Measurements from ENCODE around the gene KRTAP10-6. TPM values are rescaled to one million over a fixed set of nuclear protein-coding genes. Genes with fewer than 3 reads are reported as not detected.
"Not testable (repeated sequence)": the region's sequence is repeated elsewhere in the genome, so short reads cannot be mapped to it uniquely, and the experiment has no call there.

The KRTAP10-6 gene
- total RNA-seq, 1 donor from 2014 or later: not detected

- no peak for DNase-seq (ENCODE audit: low read depth)
These were observed 34.6 kb downstream of the KRTAP10-6 start for GRCh38 chr21:44557491-44558328.

- no peak for DNase-seq (ENCODE audit: low read depth)
These were observed 35.4 kb downstream of the KRTAP10-6 start for GRCh38 chr21:44556879-44557278.

- DNase-seq (ENCODE audit: low read depth): no peak
These were observed 37.0 kb downstream of the KRTAP10-6 start for GRCh38 chr21:44555200-44555875.

- no peak for DNase-seq (ENCODE audit: low read depth)
These were observed 39.6 kb downstream of the KRTAP10-6 start for GRCh38 chr21:44552681-44553080.

GRCh38 chr21:44552136-44552535 lies 40.2 kb downstream of the KRTAP10-6 start:
- DNase-seq (ENCODE audit: low read depth): no peak

- no peak for DNase-seq (ENCODE audit: low read depth)
These were observed 40.9 kb downstream of the KRTAP10-6 start, which contains the start of gene KRTAP10-2 for GRCh38 chr21:44551340-44551961. TSS of gene KRTAP10-2 (minus strand) at chr21:44551505. CDS start at chr21:44551458, 47 bp downstream.

GRCh38 chr21:44550807-44551206 lies 41.5 kb downstream of the KRTAP10-6 start:
- no peak for DNase-seq (ENCODE audit: low read depth)

GRCh38 chr21:44550285-44550684 lies 42.0 kb downstream of the KRTAP10-6 start:
- DNase-seq (ENCODE audit: low read depth): not testable (repeated sequence)

GRCh38 chr21:44549525-44550211 lies 42.6 kb downstream of the KRTAP10-6 start:
- no peak for DNase-seq (ENCODE audit: low read depth)

GRCh38 chr21:44548922-44549321 lies 43.4 kb downstream of the KRTAP10-6 start:
- no peak for DNase-seq (ENCODE audit: low read depth)

- DNase-seq (ENCODE audit: low read depth): no peak
These were observed 43.9 kb downstream of the KRTAP10-6 start for GRCh38 chr21:44548381-44548780.

- DNase-seq (ENCODE audit: low read depth): no peak
These were observed 44.5 kb downstream of the KRTAP10-6 start for GRCh38 chr21:44547656-44548331.

GRCh38 chr21:44544566-44544965 lies 47.7 kb downstream of the KRTAP10-6 start:
- no peak for DNase-seq (ENCODE audit: low read depth)

GRCh38 chr21:44542716-44543115 lies 49.6 kb downstream of the KRTAP10-6 start:
- DNase-seq (ENCODE audit: low read depth): no peak

Other genes with a start within 250 kb of the KRTAP10-6 start
- gene TRPM2, start 238.9 kb downstream of the KRTAP10-6 start, total RNA-seq: 0.52 and 1.4 TPM in 2 replicates
- gene LRRC3, start 137.0 kb downstream of the KRTAP10-6 start, total RNA-seq: 0.52 and 3.1 TPM in 2 replicates
- not detected in 2 replicates for gene KRTAP10-1, start 52.3 kb downstream of the KRTAP10-6 start, total RNA-seq
- gene KRTAP10-2, start 41.0 kb downstream of the KRTAP10-6 start, total RNA-seq: not detected in 2 replicates
- not detected in 2 replicates for gene KRTAP10-3, start 33.7 kb downstream of the KRTAP10-6 start, total RNA-seq
- gene KRTAP10-4, start 18.8 kb downstream of the KRTAP10-6 start, total RNA-seq: not detected in 2 replicates
- gene KRTAP10-5, start 11.9 kb downstream of the KRTAP10-6 start, total RNA-seq: not detected in 2 replicates
- gene KRTAP10-7, start 8.1 kb upstream of the KRTAP10-6 start, total RNA-seq: not detected in 2 replicates
- not detected in 2 replicates for gene KRTAP10-8, start 19.6 kb upstream of the KRTAP10-6 start, total RNA-seq
- gene KRTAP10-9, start 34.6 kb upstream of the KRTAP10-6 start, total RNA-seq: not detected in 2 replicates
- gene KRTAP10-10, start 44.9 kb upstream of the KRTAP10-6 start, total RNA-seq: not detected in 2 replicates
- gene KRTAP10-11, start 53.9 kb upstream of the KRTAP10-6 start, total RNA-seq: not detected in 2 replicates
- not detected in 2 replicates for gene KRTAP12-4, start 62.2 kb upstream of the KRTAP10-6 start, total RNA-seq
- not detected in 2 replicates for gene KRTAP12-3, start 65.4 kb upstream of the KRTAP10-6 start, total RNA-seq
- gene KRTAP12-2, start 74.4 kb upstream of the KRTAP10-6 start, total RNA-seq: not detected in 2 replicates
- gene KRTAP12-1, start 89.7 kb upstream of the KRTAP10-6 start, total RNA-seq: not detected in 2 replicates
- not detected in 2 replicates for gene KRTAP10-12, start 104.7 kb upstream of the KRTAP10-6 start, total RNA-seq
- not detected in 2 replicates for gene TSPEAR, start 119.1 kb upstream of the KRTAP10-6 start, total RNA-seq
- gene UBE2G2, start 209.3 kb upstream of the KRTAP10-6 start, total RNA-seq: 45.3 and 87.8 TPM in 2 replicates
- 72.8 and 74.5 TPM in 2 replicates for gene SUMO3, start 225.6 kb upstream of the KRTAP10-6 start, total RNA-seq

Measured in renal cortical epithelial cell (primary cell).